ENCODE measurements around the gene NOC4L. TPM values are rescaled to one million over a fixed set of nuclear protein-coding genes. Genes with fewer than 3 reads are reported as not detected.

Gene NOC4L
- total RNA-seq, 2 experiments from 2014 or later = 27.1 to 27.4 TPM

GRCh38 chr12:132172619-132173018, 28.4 kb downstream of the NOC4L start:
- Mint-ChIP-seq H3K4me1 (ENCODE audit: low read depth) (peaks cover 19% of the 10 kb centered on the region), H3K4me3 (no peak overlapping the region), H3K27ac (no peak overlapping the region), H3K36me3 (ENCODE audit: low read depth) (no peaks in the 10 kb centered on the region), H3K27me3 (ENCODE audit: low read depth) (peaks cover 6% of the 10 kb centered on the region), H3K9me3 (no peaks in the 10 kb centered on the region)
- intact Hi-C loops (cut with micrococcal nuclease) = no loop called here
- no peak for DNase-seq
- CTCF ChIA-PET = no interaction called here

- Mint-ChIP-seq H3K4me3 (no peak overlapping the region), H3K36me3 (ENCODE audit: low read depth) (no peaks in the 10 kb centered on the region), H3K4me1 (ENCODE audit: low read depth) (peaks cover 23% of the 10 kb centered on the region), H3K27ac (no peak overlapping the region), H3K9me3 (no peaks in the 10 kb centered on the region), H3K27me3 (ENCODE audit: low read depth) (peaks cover 6% of the 10 kb centered on the region)
- intact Hi-C loops (cut with micrococcal nuclease) = no loop called here
- DNase-seq = peak; percentile 19
- CTCF ChIA-PET = no interaction called here
Observed at GRCh38 chr12:132173135-132174014, 29.1 kb downstream of the NOC4L start.

DNA sequence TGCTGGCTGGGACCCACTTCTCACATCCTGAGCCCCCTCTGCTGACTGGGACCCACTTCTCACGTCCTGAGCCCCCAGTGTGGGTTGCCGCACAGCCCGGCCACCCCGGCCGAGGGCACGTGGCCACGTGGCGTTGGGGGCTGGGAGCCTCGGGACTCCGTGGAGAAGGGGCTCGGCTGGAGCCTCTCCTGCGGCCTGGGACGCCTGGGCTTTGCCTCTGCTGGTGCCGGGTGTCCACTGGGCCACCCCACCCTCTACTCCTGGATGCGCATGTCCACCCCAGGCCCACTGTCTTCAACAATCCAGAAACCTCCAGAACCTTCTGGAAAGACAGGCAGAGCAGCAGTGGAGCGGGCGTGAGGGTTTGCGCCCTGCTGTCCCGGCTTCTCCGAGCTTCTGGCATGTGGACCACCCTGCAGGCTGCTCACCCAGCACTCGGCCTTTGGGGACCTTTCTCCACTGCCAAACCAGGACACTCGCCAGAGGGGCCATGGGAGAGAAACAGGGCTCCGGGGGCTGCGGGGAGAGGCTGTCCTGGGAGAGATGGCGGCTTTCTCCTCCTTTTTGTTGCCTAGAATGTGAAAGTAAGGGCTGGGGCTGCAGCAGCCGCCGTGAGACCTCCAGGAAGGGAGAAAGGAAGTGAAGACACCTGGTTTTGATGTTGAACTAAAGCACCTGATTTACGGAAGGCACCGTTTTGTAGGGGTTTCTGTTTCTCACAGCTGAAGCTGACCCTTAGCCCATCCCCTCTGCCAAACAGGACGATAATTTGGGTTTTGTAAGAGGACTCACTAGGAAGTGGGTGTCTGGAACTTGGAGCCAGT, 30.0 kb downstream of the NOC4L start:
- intact Hi-C loops (cut with micrococcal nuclease) = no loop called here
- Mint-ChIP-seq H3K27ac (no peak overlapping the region), H3K4me3 (no peak overlapping the region), H3K36me3 (ENCODE audit: low read depth) (no peaks in the 10 kb centered on the region), H3K4me1 (ENCODE audit: low read depth) (peaks cover 31% of the 10 kb centered on the region), H3K27me3 (ENCODE audit: low read depth) (peaks cover 6% of the 10 kb centered on the region), H3K9me3 (no peaks in the 10 kb centered on the region)
- DNase-seq = no peak
- CTCF ChIA-PET = no interaction called here

DNA sequence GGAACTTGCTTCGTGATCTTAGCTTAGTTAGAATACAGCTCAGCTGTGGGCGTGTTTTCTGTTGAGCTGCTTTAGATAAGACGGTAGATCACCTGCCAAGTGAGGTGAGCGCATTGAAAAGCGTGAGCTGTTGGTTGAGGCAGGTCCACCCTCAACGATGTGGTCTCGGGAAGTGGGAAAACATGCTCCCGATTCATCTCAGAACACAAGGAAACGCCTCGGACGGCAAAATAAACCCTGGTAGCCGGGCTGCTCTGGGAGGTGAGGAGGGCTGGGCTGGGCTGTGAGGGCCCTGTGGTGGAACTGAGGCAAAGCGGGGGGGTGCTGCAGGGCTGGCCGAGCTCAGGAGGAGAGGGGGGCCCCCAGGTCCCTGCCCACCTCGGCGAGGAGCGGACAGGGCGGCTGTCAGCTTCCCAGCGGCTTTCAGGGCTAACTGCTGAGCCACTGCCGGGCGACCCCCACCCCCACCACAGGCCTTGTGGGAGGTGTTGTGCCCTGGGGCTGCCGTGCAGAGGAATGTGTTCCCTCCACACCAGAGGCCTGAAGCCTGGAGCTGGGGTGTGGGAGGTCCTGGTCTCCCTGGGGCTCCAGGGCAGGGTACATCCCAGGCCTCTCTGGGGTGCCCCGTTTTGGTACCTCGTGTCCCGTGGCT, 30.7 kb downstream of the NOC4L start:
- no peaks in the 10 kb centered on the region for H3K36me3 Mint-ChIP-seq (ENCODE audit: low read depth)
- H3K9me3 Mint-ChIP-seq = no peaks in the 10 kb centered on the region
- H3K27ac Mint-ChIP-seq = no peak overlapping the region
- DNase-seq = no peak
- peaks cover 6% of the 10 kb centered on the region for H3K27me3 Mint-ChIP-seq (ENCODE audit: low read depth)
- intact Hi-C loops (cut with micrococcal nuclease) = no loop called here
- CTCF ChIA-PET = no interaction called here
- H3K4me1 Mint-ChIP-seq (ENCODE audit: low read depth) = peaks cover 37% of the 10 kb centered on the region
- no peak overlapping the region for H3K4me3 Mint-ChIP-seq

DNA sequence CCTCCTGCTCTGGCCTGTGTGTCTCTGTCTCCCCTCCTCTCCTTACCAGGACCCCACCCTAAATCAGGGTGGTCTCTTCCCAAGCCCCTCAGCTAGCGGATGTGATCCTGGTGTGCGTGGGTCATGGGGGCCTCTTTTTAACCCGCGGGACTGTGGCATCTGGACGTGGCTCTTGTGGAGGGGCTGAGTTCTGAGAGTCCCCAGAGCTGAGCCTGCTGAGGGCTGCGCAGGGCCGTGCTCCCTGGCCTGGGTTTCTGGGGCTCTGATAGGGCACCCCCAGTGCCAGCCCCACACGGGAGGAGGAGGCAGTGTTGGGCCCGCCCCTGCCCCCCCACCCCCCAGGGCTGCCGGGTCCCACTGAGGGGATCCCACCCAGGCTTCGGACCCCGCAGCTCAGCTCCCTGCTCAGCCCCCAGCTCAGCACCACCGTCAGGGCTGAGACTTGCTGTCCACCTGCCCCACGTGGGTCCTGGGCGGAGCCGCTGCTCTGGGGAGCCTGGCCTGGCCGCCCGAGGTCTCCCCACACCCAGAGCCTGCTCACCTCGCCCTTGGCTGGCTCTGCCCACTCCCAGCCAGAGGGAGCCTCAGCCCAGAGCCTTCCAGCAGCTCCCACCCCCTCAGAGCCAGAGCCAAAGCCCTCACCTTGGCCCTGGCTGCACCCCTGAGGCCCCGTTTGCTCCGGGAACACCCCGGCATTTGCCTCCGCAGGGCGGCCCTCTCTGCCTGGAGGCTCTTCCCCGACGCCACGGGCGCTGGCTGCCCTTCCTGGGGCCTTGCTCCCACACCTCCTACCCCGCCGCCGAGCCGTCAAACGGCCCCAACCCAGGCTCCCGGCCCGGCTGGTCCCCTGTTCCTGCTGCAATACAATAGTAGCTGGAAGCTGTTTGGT, 31.5 kb downstream of the NOC4L start:
- H3K9me3 Mint-ChIP-seq = no peaks in the 10 kb centered on the region
- CTCF ChIA-PET = interaction anchor here (1.5 kb wide), 1 partner anchor 22 kb away, joined by 5 read pairs; no protein-coding TSS in a partner anchor
- H3K27ac Mint-ChIP-seq = no peak overlapping the region
- H3K36me3 Mint-ChIP-seq (ENCODE audit: low read depth) = no peaks in the 10 kb centered on the region
- H3K27me3 Mint-ChIP-seq (ENCODE audit: low read depth) = peaks cover 6% of the 10 kb centered on the region
- intact Hi-C loops (cut with micrococcal nuclease) = no loop called here
- no peak for DNase-seq
- H3K4me3 Mint-ChIP-seq = no peak overlapping the region
- peaks cover 40% of the 10 kb centered on the region for H3K4me1 Mint-ChIP-seq (ENCODE audit: low read depth)

DNA sequence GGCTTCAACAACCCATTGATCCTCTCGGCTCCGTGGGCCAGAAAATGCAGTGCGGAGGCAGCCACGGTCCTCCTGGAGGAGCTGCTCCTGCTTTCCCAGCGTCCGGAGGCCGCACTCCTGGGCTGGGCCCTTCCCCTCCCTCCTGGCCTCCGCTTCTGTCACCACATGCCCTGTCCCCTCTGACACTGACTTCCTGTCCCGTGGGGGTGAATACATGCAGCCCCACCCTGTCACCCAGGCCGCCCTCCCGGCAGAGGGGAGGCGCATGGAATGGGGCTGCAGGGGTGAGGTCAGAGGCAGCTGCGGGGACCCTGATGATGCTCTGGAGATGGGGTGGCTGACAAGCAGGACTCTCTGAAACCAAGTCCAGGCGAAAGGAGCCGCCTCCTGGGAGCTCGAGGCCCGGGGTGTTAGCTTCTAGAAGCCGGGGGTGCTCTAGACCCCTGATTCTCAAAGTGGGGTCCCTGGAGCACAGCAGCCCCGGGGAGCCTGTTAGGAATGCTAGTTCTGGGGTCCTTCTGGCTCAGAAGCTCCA, 32.2 kb downstream of the NOC4L start:
- CTCF ChIA-PET = interaction anchor here (1.5 kb wide), 1 partner anchor 23 kb away, joined by 5 read pairs; no protein-coding TSS in a partner anchor
- Mint-ChIP-seq H3K27me3 (ENCODE audit: low read depth) (peaks cover 6% of the 10 kb centered on the region), H3K9me3 (no peaks in the 10 kb centered on the region), H3K4me1 (ENCODE audit: low read depth) (peaks cover 40% of the 10 kb centered on the region), H3K27ac (no peak overlapping the region), H3K36me3 (ENCODE audit: low read depth) (no peaks in the 10 kb centered on the region), H3K4me3 (no peak overlapping the region)
- intact Hi-C loops (cut with micrococcal nuclease) = no loop called here
- no peak for DNase-seq

- no peaks in the 10 kb centered on the region for H3K36me3 Mint-ChIP-seq (ENCODE audit: low read depth)
- H3K27me3 Mint-ChIP-seq (ENCODE audit: low read depth) = peaks cover 6% of the 10 kb centered on the region
- intact Hi-C loops (cut with micrococcal nuclease) = no loop called here
- no peak overlapping the region for H3K27ac Mint-ChIP-seq
- no peak overlapping the region for H3K4me3 Mint-ChIP-seq
- no peak for DNase-seq
- H3K4me1 Mint-ChIP-seq (ENCODE audit: low read depth) = peaks cover 40% of the 10 kb centered on the region
- no peaks in the 10 kb centered on the region for H3K9me3 Mint-ChIP-seq
- CTCF ChIA-PET = interaction anchor here (1.5 kb wide), 1 partner anchor 23 kb away, joined by 5 read pairs; no protein-coding TSS in a partner anchor
Observed at GRCh38 chr12:132176920-132177551, 32.8 kb downstream of the NOC4L start.

- H3K27me3 Mint-ChIP-seq (ENCODE audit: low read depth) = peaks cover under 1% of the 10 kb centered on the region
- H3K4me1 Mint-ChIP-seq (ENCODE audit: low read depth) = peaks cover 31% of the 10 kb centered on the region
- H3K27ac Mint-ChIP-seq = no peak overlapping the region
- H3K4me3 Mint-ChIP-seq = peak overlapping the region; percentile 61
- peak; percentile 31 for DNase-seq
- CTCF ChIA-PET = interaction anchor here (0.8 to 1.9 kb wide), 3 partner anchors 10 to 116 kb away, joined by 3 to 4 read pairs (median 4); no protein-coding TSS in a partner anchor
- H3K36me3 Mint-ChIP-seq (ENCODE audit: low read depth) = no peaks in the 10 kb centered on the region
- intact Hi-C loops (cut with micrococcal nuclease) = loop anchor here (1.0 kb wide), 1 partner anchor 11 kb away; no protein-coding TSS in a partner anchor
- peaks cover 6% of the 10 kb centered on the region for H3K9me3 Mint-ChIP-seq
Observed at GRCh38 chr12:132178316-132178715, 34.1 kb downstream of the NOC4L start.

GRCh38 chr12:132178801-132179401, 34.6 kb downstream of the NOC4L start:
- CTCF ChIA-PET = interaction anchor here (0.8 to 1.9 kb wide), 3 partner anchors 9 to 117 kb away, joined by 3 to 4 read pairs (median 4); no protein-coding TSS in a partner anchor
- Mint-ChIP-seq H3K27ac (no peak overlapping the region), H3K4me1 (ENCODE audit: low read depth) (peaks cover 28% of the 10 kb centered on the region), H3K36me3 (ENCODE audit: low read depth) (no peaks in the 10 kb centered on the region), H3K27me3 (ENCODE audit: low read depth) (no peaks in the 10 kb centered on the region), H3K9me3 (peaks cover 6% of the 10 kb centered on the region), H3K4me3 (peak overlapping the region; percentile 61)
- DNase-seq = peak; percentile 56
- intact Hi-C loops (cut with micrococcal nuclease) = loop anchor here (1.0 kb wide), 1 partner anchor 10 kb away; no protein-coding TSS in a partner anchor

GRCh38 chr12:132179431-132180362, 35.4 kb downstream of the NOC4L start:
- intact Hi-C loops (cut with micrococcal nuclease) = no loop called here
- peaks cover 23% of the 10 kb centered on the region for H3K4me1 Mint-ChIP-seq (ENCODE audit: low read depth)
- CTCF ChIA-PET = interaction anchor here (1.0 to 1.9 kb wide), 3 partner anchors 9 to 40 kb away, joined by 4 read pairs; no protein-coding TSS in a partner anchor
- no peak overlapping the region for H3K4me3 Mint-ChIP-seq
- H3K27me3 Mint-ChIP-seq (ENCODE audit: low read depth) = no peaks in the 10 kb centered on the region
- no peak for DNase-seq
- H3K9me3 Mint-ChIP-seq = peaks cover 9% of the 10 kb centered on the region
- H3K27ac Mint-ChIP-seq = no peak overlapping the region
- no peaks in the 10 kb centered on the region for H3K36me3 Mint-ChIP-seq (ENCODE audit: low read depth)

All from activated naive CD4-positive, alpha-beta T cell treated with anti-CD3 and anti-CD28 coated beads for 36 hours (primary cell).